GM18858 (cell line): Measurements from ENCODE around the gene ERCC4.
"Not testable (repeated sequence)": the region's sequence is repeated elsewhere in the genome, so short reads cannot be mapped to it uniquely, and the experiment has no call there.

Experiments used
- ATAC-seq: cut with Tn5 transposase; IDR thresholded peaks from one replicate; pipeline ENCODE4 v1.9.1; 2021; ENCODE audit not compliant: unreplicated experiment

Gene ERCC4

GRCh38 chr16:13919683-13920509 is at the start of gene ERCC4:
Gene ERCC4 (plus strand): TSS chr16:13920154. CDS start chr16:13920166, 12 bp downstream.
- ATAC-seq, result peak; percentile 93

GRCh38 chr16:13873835-13874438 is 46.0 kb upstream of the ERCC4 start:
- ATAC-seq, result no peak

- ATAC-seq, result no peak
Observed at GRCh38 chr16:13875614-13876284, 44.2 kb upstream of the ERCC4 start.

- ATAC-seq, result no peak
Observed at GRCh38 chr16:13883276-13883675, 36.7 kb upstream of the ERCC4 start.

GRCh38 chr16:13883881-13884280 is 36.1 kb upstream of the ERCC4 start:
- ATAC-seq, result no peak

- ATAC-seq, result no peak
Observed at GRCh38 chr16:13885700-13886099, 34.3 kb upstream of the ERCC4 start.

GRCh38 chr16:13886608-13887007 is 33.3 kb upstream of the ERCC4 start:
- no peak for ATAC-seq

- not testable (repeated sequence) for ATAC-seq
Observed at GRCh38 chr16:13889323-13889722, 30.6 kb upstream of the ERCC4 start.

GRCh38 chr16:13892301-13892700 is 27.7 kb upstream of the ERCC4 start:
- ATAC-seq, result no peak

- no peak for ATAC-seq
Observed at GRCh38 chr16:13895516-13895915, 24.4 kb upstream of the ERCC4 start.

- no peak for ATAC-seq
Observed at GRCh38 chr16:13896543-13897182, 23.3 kb upstream of the ERCC4 start.

GRCh38 chr16:13897806-13898205 is 22.1 kb upstream of the ERCC4 start:
- no peak for ATAC-seq

- ATAC-seq, result no peak
Observed at GRCh38 chr16:13898233-13898632, 21.7 kb upstream of the ERCC4 start.

GRCh38 chr16:13902052-13902451 is 17.9 kb upstream of the ERCC4 start:
- ATAC-seq, result no peak

- no peak for ATAC-seq
Observed at GRCh38 chr16:13902677-13903076, 17.3 kb upstream of the ERCC4 start.

GRCh38 chr16:13904179-13904691 is 15.7 kb upstream of the ERCC4 start:
- ATAC-seq, result no peak

- not testable (repeated sequence) for ATAC-seq
Observed at GRCh38 chr16:13904822-13905221, 15.1 kb upstream of the ERCC4 start.

- no peak for ATAC-seq
Observed at GRCh38 chr16:13906168-13907089, 13.5 kb upstream of the ERCC4 start.

- ATAC-seq, result no peak
Observed at GRCh38 chr16:13907431-13907830, 12.5 kb upstream of the ERCC4 start.

- ATAC-seq, result no peak
Observed at GRCh38 chr16:13909069-13909468, 10.9 kb upstream of the ERCC4 start.
